Skeletal muscle cell (primary cell): Measurements from ENCODE around the gene BLTP3A.
"Not testable (repeated sequence)": the region's sequence is repeated elsewhere in the genome, so short reads cannot be mapped to it uniquely, and the experiment has no call there.

Experiments used
- DNase-seq: peaks from one replicate; pipeline ENCODE4 v3.0.0-alpha.2; 2010; ENCODE audit warnings: low read depth
- H3K4me3 ChIP-seq: 2 replicates; pipeline ENCODE4 v1.5.1; 2011; ENCODE audit warnings: low read depth, mild to moderate bottlenecking, control low read depth, low read length, moderate library complexity

Gene BLTP3A

DNA sequence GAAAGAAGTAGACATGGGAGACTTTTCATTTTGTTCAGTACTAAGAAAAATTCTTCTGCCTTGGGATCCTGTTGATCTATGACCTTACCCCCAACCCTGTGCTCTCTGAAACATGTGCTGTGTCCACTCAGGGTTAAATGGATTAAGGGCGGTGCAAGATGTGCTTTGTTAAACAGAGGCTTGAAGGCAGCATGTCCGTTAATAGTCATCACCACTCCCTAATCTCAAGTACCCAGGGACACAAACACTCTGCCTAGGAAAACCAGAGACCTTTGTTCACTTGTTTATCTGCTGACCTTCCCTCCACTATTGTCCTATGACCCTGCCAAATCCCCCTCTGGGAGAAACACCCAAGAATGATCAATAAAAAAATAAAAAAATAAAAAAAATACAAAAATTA lies 4.7 kb upstream of the BLTP3A start:
- not testable (repeated sequence) for DNase-seq, H3K4me3 ChIP-seq

DNA sequence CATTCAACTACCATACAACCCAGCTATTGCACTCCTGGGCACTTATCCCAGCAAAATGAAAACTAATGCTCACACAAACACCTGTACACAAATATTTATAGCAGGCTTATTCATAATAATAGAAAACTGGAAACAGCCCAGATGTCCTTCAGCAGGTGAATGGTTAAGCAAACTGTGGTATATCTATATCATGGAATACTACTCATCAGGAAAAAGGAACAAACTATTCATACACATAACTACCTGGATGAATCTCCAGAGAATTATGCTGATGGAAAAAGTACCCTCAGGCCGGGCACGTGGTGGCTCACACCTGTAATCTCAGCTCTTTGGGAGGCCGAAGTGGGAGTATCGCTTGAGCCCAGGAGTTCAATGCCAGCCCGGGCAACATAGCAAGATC lies 3.8 kb upstream of the BLTP3A start:
- no peak for DNase-seq
- no peak overlapping the region for H3K4me3 ChIP-seq

DNA sequence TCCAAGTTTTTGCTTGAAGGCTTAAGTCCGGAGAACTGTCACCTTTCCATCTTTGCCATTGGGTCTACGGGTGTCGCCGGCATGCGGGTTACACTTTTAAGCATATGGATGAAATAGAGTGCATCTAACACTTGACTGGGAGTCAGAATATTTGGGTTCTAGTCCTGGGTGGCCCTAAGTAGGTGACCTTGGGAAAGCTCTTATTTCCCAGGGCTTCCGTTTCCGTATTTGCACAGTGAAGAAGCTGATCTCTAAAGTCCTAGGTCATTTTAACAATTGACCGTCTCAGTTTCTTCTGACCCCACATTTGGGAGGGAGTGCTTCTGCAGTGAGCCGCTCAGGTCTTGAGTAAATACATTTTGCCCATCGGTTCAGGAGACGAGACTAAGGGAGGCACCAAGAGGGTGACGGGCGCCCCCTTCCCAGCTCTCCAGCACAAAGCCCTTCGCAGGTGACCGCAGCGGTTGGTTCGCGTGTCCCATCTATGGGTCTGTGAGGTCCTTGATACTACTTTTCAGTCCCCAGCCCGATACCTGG lies 651 bp upstream of the BLTP3A start:
- no peak for DNase-seq

DNA sequence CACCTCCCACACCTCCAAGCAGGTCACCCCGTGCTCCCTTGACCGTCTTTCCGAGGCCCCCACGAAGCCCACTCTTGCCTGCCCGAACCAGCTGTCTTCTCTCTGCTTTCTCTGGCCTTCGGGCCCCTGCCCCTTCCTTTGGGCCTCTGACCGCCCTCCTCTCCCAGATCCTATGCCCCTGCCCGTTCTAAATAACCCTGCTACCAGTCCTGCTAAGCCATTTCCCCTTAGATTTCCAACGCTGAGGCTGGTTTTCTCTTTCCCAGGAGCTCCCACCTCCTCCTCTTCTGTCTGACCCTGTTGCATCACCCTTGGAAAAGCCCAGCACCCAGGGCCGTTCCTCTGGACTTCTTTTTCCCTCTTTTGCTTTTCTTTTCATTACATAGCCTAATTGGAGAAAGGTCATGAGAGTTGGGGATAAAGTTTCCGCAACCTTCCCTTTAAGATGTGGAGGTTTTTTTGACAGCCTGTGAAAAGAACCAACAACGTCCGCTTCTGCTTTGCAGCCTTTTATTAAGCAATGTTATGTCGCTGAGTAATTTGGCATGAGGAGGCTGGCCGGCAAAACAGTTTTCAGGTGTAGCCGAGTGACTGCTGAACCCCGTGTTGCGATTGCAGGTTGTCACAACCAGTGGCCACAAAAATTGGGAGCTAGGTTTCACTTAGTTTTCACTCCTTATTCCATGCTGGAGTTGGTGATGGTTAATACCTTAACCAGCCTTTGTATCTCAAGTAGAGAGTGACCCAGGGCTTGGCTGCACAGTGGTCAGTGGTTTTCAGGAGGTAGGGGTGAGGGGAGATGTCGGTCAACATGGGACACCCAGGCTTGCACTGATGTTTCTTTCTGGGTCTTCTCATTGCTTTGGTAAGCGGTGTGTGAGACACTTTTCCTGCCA lies 970 bp downstream of the BLTP3A start:
- DNase-seq: no peak
- H3K4me3 ChIP-seq: peak overlapping the region; percentile 80

More for the DNA sequence above, 651 bp upstream of the BLTP3A start:
- H3K4me3 ChIP-seq: peak overlapping the region; percentile 80

DNA sequence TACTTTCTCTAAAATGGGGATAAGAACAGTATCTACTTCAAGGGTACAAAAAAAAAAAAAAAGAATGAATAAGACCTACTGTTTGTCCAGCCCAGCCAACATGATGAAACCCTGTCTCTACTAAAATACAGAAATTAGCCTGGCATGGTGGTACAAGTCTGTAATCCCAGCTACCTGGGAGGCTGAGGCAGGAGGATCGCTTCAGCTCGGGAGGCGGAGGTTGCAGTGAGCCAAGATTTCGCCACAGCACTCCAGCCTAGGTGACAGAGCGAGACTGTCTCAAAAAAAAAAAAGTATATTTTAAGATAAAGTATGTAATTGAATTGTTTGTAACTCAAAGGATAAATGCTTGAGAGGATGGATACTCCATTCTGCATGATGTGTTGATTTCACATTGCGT lies 2.0 kb downstream of the BLTP3A start:
- no peak overlapping the region for H3K4me3 ChIP-seq
- DNase-seq: no peak

DNA sequence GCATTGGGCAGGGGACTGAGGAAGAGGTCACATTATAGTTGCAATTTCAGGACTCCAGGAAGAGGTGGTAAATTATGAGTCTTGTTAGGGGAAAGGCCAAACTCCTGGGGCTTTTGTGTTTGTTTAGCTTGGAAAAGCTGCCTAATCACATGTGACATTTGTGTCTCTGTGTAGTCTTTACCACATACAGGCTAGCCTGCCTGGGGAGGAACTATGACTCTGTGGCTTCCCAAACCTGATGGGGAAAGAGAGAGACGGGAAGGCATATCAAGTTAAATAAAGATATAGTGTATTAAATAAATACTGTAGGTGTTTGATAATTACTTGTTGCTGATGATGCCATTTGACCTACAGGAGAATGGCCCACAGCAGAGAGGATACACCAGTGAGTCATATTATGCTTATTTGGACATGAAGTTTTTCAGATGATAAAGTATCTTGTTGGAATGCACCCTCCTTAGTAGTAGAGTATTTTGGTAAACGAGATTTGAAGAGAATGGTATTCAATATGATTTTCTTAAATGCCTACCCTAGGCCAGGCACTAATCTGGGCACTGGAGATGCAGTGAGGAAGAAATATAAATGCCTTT lies 4.0 kb downstream of the BLTP3A start:
- H3K4me3 ChIP-seq: no peak overlapping the region
- no peak for DNase-seq

DNA sequence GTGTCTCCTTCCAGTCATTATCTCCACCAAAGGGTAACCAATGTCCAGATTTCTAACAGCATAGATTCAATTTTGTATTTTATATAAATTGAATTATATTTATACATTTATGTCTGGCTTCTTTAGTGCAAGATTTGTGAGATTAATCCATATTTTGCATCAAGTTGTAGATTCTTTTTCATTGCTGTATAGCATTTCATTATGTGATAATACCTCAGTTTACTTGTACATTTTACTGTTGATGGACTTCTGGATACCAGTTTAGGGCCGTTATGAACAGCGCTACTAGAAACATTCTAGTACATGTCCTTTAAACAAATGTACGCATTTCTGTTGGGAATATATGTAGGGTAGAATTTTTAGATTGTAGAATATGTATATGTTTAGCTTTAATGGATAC lies 6.2 kb downstream of the BLTP3A start:
- DNase-seq: no peak
- no peak overlapping the region for H3K4me3 ChIP-seq

DNA sequence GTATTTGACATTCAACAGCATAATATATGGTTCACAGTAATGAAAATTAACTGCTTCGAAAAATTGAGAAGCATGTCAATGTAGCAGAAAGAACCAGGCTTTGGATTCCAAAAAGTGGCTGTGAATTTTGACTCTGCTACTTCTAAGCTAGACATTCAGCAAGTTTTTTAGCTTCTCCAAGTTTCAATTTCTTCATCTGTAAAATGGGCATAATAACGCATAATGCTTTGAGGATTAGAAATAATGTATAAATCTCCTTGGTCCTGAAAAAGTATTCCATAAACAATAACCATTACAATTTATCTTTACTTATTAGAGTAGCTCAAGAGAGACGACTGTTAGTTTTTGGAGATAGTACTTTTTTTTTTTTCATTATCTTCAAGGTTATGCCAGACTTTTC lies 7.7 kb downstream of the BLTP3A start:
- no peak overlapping the region for H3K4me3 ChIP-seq
- no peak for DNase-seq

DNA sequence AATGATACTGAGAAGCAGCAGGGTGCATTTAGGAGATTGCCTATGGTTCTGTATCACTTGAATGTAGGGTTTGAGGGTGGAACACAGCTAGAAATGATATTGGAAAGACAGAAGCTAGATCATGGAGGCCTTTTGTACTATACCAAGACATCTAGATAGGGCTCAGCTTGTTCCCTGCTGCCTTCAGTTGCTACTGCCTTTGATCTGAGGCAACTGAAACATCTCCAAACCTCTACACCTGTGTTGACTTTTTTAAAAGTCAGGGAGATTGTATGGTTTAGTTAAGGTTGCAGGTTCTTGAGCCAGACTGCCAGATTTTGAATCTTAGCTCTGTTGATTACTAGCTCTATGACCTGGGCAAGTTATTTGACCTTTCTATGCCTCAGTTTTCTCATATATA lies 12.7 kb downstream of the BLTP3A start:
- no peak overlapping the region for H3K4me3 ChIP-seq
- no peak for DNase-seq

DNA sequence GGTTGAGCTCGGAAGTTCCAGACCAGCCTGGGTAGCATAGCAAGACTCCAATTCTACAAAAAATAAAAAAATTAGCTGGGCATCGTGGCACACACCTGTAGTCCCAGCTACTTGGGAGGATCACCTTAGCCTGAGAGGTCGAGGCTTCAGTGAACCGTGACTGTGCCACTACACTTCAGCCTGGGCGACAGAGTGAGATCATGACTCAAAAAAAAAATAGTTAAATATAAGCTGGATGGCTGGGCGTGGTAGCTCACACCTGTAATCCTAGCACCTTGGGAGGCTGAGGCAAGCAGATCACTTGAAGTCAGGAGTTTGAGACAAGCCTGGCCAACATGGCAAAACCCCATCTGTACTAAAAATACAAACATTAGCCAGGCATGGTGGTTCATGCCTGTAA lies 13.2 kb downstream of the BLTP3A start:
- not testable (repeated sequence) for DNase-seq, H3K4me3 ChIP-seq

DNA sequence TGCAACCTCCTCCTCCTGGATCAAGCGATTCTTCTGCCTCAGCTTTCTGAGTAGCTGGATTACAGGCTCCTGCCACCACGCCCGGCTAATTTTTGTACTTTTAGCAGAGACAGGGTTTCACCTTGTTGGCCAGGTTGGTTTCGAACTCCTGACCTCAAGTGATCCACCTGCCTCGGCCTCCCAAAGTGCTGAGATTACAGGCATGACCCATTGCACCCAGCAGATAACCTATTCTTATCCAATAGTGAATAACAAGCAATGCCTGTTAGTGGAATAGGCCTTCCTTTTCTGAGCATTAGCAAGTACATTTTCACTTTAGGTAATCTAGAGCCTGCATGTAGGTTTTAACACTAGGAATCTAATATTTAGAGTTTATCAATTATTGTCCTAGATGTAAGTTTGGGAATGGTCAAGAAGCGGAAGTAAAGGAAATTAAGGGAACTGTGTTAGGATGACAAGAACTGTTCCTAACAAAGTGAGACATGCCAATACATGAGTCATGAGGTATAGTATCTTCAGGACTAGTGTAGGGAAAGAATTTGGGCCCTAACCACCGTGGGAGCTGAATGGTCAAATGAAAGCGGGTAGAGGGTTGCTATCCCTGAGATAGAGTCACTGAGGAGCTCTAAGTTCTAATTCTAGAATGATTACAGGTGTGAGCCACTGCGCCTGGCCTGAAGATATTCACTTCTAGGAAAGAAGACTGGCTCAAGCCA lies 15.0 kb downstream of the BLTP3A start:
- no peak for DNase-seq
- H3K4me3 ChIP-seq: no peak overlapping the region

DNA sequence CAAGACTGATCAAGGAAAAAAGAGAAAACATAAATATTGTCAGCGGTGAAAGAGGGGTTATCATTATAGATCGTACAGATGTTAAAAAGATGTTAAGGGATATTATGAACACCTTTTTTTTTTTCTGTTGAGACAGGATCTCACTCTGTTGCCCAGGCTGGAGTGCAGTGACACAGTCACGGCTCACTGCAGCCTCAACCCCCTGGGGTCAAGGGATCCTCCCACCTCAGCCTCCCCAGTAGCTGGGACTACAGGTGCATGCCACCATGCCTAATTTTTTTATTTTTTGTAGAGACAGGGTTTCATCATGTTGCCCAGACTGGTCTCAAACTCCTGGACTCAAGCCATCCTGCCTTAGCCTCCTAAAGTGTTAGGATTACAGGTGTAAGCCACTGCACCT lies 16.6 kb downstream of the BLTP3A start:
- H3K4me3 ChIP-seq, DNase-seq: not testable (repeated sequence)

DNA sequence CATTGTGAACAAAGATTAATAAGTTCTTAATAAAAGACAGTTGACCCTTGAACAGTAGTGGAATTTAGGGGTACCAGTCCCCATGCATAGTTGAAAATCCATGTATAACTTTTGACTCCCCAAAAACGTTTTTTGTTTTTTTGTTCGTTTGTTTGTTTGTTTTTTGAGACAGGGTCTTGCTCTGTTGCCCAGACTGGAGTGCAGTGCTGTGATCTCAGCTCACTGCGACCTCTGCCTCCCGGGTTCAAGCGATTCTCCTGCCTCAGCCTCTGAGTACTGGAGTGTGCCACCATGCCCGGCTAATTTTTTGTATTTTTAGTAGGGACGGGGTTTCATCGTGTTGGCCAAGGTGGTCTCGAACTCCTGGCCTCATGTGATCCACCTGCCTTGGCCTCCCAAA lies 17.5 kb downstream of the BLTP3A start:
- not testable (repeated sequence) for DNase-seq, H3K4me3 ChIP-seq

DNA sequence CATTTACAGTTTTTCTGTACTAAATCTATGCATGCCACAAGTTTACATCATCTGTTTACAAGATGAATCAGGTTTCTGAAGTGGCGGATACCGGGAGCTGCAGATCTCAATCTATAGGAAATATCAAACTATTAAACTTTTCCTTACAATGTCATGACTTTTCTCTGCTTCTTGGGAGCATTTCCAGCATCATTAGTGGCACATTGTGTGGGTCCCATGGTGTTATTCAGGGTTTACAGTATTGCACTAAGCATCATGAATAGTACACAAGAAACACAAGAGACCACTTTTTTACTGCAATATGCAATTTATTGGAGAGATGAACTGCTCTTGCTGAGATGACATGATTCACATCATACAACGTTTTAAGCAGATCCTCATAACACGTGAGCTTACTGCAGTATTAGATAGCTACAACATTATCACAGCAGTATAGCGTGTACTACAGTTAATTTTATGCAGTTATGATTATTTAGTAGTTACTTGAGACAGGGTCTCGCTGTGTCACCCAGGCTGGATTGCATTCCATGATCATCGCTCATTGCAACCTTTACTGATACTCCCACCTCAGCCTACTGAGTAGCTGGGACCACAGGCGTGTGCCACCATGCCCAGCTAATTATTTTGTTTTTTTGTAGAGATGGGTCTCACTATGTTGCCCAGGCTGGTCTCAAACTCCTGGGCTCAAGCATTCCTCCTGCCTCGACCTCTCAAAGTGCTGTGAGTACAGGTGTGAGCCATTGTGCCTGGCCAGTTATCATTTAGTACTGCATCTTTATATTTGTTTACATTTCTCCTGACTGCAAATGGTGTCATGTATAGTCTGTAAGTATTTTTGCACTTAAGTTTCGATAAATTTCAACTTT lies 18.4 kb downstream of the BLTP3A start:
- no peak overlapping the region for H3K4me3 ChIP-seq
- no peak for DNase-seq

DNA sequence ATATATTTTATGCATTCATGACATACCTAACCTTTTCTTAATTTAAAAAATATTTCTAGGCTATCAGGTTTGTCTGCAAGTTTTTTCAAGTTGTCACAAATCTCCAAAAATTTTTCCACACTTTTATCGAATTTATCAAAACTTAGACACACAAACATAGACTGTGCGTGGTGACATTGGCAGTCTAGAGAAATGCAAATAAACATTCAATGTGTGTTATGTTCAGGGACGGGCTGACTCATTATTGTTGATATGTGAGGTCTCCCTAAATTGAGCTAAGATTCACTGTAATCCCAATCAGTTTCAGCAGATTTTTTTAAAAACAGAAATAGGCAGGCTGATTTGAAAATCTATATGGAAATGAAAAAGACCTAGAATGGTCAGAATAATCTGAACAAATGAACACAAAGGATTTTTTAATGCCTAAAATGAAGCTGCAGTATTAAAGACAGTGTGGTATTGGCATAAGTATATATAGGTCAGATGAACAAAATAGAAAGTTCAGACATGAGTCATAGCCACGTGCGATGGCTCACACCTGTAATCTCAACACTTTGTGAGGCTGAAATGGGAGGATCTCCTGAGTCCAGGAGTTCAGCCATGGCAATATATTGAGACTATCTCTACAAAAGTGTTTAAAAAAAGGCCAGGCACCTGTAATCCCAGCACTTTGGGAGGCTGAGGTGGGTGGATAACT lies 19.2 kb downstream of the BLTP3A start:
- no peak for DNase-seq
- H3K4me3 ChIP-seq: no peak overlapping the region

DNA sequence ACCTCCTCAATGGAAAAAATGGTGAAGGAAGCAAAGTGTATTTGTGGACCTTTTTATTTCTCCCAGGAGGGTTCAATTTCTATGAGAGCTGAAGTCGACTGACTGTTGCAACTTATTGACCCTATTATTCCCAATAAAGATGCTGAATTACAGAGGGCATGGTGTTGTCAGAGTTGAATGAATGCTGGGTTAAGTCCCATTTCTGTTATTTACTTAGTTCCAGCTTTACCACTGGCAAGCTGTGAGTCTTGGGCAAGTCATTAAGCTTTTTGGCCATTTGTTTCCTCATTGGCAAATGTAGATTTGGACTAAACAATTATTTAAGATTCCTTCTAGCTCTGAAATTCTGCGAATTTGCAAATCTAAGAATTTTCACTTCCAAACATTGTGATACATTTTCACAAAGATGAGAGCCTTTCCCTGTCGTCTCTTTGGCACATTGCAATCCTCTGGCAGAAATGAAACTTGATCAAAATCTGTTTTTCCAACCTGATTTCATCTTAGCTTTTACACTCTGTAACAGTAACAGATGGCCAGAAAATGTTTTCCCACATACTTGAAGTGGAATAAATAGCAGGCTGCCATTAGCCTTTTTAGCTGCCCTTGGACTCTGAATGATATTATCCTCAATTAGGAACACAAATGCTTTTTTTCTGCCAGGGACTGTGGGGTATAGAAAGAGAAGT lies 21.3 kb downstream of the BLTP3A start:
- DNase-seq: no peak

DNA sequence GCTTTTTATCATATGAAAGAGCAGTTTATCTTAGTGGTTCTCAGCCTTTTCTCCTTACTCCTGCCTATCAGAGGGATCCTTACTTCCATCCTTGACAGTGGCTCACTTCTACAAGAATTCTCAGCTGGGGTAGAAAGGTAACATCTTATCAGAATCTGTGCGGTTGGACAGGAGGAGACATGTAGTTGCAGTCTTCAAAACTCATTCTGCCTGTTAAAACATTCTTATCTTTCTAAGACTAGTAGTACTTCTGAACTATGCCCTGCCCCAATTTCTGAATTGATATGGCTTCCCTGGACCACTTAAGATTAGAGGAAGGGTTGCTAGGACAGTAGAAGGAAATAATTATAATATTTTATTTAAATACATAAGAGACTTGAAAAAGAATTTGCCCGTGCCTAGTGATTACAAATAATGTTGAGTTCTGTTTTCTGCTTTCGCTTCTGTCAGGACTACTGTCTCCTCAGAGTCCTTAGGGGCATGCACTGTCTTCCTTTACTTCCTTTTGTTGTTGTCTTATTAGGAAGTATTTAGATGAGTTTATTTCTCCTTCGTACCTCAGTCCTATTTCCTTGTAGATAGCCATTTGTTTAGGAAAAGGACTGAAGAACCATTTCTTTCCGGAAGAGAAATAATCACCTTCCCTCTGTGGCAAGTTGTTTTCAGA lies 24.9 kb downstream of the BLTP3A start:
- no peak overlapping the region for H3K4me3 ChIP-seq
- DNase-seq: no peak

More for the DNA sequence above, 21.3 kb downstream of the BLTP3A start:
- H3K4me3 ChIP-seq: no peak overlapping the region

DNA sequence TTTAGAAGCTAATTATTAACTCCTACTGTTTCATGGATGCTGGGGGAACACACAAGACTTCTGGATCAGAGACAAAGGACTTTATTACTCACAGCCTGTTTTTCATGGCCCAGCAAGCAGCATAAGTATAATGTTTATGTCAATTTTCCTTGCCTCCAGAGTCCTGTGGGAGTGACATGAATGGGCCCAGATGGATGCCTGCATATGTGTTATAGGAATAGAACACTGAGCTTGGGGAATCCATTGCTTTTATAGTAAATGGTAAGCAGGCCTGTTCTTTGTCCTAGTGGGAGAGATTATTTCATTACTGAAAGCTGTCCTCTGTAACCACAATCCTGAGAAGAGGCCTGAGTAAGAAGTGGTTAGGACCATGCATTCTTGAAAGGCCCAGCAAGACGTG lies 25.6 kb downstream of the BLTP3A start:
- H3K4me3 ChIP-seq: no peak overlapping the region
- no peak for DNase-seq
